IgD-negative memory B cell (primary cell): Measurements from ENCODE around the gene FOXD4L6. TPM values are rescaled to one million over a fixed set of nuclear protein-coding genes. Genes with fewer than 3 reads are reported as not detected.
A peak's percentile ranks its signal among the peaks of the same experiment; 100 is the strongest.
"Not testable (repeated sequence)": the region's sequence is repeated elsewhere in the genome, so short reads cannot be mapped to it uniquely, and the experiment has no call there.

ENCODE experiments used
- H3K27ac Mint-ChIP-seq, 3 donors: one replicate each; pipeline ENCODE4 v1.8.0; 2020 to 2022; ENCODE audit warnings: mild to moderate bottlenecking in 3 of 3, mixed read lengths in 3 of 3, moderate library complexity in 1 of 3
- H3K27me3 Mint-ChIP-seq: one replicate; pipeline ENCODE4 v1.8.0; 2021; ENCODE audit warnings: mixed read lengths
- H3K36me3 Mint-ChIP-seq: one replicate; pipeline ENCODE4 v1.8.0; 2020; ENCODE audit warnings: mild to moderate bottlenecking, mixed read lengths
- H3K4me1 Mint-ChIP-seq, 3 donors: one replicate each; pipeline ENCODE4 v1.8.0; 2020 to 2022; ENCODE audit warnings: mixed read lengths in 3 of 3, mild to moderate bottlenecking in 1 of 3
- H3K4me3 Mint-ChIP-seq, 4 donors: one replicate each; pipeline ENCODE4 v1.8.0; 2020 to 2022; ENCODE audit warnings: mild to moderate bottlenecking in 4 of 4, mixed read lengths in 4 of 4, moderate library complexity in 3 of 4
- H3K9me3 Mint-ChIP-seq, 3 donors: one replicate each; pipeline ENCODE4 v1.8.0; 2020 to 2021; ENCODE audit warnings: mixed read lengths in 3 of 3, mild to moderate bottlenecking in 1 of 3
- polyA plus RNA-seq: library from polyadenylated mRNA; unstranded; fragments of 300-500 nt; fragmentation: Illumina TruSeq; gene quantifications from one replicate; pipeline ENCODE4 v1.2.3, GENCODE V29; 2021

FOXD4L6 gene
- not detected for polyA plus RNA-seq

DNA sequence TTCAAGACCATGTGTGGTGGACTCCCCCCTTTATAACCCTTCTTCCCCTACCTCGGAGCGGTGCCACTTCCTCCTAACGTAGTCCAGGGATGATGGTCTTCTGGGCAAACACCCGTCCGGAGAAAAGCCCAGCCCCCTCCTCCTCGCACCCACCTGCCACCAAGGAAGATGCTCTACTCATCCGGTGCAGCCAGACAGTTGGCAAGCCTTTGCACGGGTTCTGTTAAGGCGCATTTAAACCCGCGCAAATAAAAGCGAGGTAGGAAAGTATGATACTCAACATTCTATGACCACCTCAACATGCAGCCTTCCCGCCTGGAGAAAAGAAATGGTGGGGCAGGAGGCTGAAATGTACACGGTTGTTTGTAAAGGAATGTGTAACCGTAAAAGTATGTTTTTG, at the start of gene FOXD4L6:
FOXD4L6 (minus strand) TSS at position 101 of the 400 bp plus-strand sequence. CDS start 298 bp downstream, outside the sequence.
- not testable (repeated sequence) for H3K4me3 Mint-ChIP-seq, H3K4me1 Mint-ChIP-seq, H3K9me3 Mint-ChIP-seq

DNA sequence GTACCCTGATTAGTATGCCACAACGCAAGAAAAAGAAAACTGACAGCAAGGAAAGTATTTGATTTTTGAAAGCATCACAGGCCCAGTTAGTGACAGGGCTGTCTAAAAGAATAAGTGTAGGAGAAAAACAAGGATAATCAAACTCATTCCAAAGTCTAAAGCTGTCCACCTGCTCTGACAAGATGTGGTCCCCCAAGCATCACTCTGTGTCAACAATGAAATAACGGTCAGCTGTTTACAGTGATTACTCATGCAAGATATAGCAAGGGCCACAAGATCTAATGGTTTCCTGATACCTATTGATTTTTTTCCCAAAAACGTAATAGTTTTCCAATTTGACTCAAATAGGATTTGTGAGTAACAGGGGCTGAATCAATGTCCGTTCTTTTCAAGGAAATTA, 46.5 kb upstream of the FOXD4L6 start:
- not testable (repeated sequence) for H3K27me3 Mint-ChIP-seq, H3K4me1 Mint-ChIP-seq, H3K27ac Mint-ChIP-seq, H3K9me3 Mint-ChIP-seq, H3K4me3 Mint-ChIP-seq, H3K36me3 Mint-ChIP-seq

More for the DNA sequence above, at the start of gene FOXD4L6:
- H3K27me3 Mint-ChIP-seq, H3K36me3 Mint-ChIP-seq, H3K27ac Mint-ChIP-seq: not testable (repeated sequence)

DNA sequence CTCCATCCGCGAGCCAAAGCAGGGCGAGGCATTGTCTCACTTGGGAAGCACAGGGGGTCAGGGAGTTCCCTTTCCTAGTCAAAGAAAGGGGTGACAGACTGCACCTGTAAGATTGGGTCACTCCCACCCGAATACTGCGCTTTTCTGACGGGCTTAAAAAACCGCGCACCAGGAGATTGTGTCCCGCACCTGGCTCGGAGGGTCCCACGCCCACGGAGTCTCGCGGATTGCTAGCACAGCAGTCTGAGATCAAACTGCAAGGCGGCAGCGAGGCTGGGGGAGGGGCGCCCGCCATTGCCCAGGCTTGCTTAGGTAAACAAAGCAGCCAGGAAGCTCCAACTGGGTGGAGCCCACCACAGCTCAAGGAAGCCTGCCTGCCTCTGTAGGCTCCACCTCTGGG, 21.6 kb upstream of the FOXD4L6 start:
- not testable (repeated sequence) for H3K27me3 Mint-ChIP-seq, H3K27ac Mint-ChIP-seq, H3K36me3 Mint-ChIP-seq, H3K4me3 Mint-ChIP-seq, H3K9me3 Mint-ChIP-seq, H3K4me1 Mint-ChIP-seq

DNA sequence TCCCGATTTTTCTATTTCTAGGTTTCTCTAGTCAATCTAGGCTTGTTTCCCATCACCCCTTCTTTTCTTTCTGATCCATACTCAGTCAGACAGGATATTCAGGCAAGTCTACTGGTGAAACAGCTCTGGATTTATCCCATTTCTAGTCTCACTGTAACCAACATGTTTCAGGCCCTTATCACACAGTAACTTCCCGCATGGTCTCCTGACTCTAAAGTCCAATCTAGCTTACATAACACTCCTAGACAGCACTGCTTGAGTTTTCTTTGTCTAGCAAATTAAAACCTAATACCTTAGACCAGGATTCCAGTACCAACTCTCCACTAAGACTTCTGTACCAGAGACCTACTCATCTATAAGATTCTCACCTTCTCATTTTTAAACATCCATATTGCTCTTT, 13.4 kb upstream of the FOXD4L6 start:
- H3K27ac Mint-ChIP-seq, H3K27me3 Mint-ChIP-seq, H3K4me1 Mint-ChIP-seq, H3K4me3 Mint-ChIP-seq, H3K9me3 Mint-ChIP-seq, H3K36me3 Mint-ChIP-seq: not testable (repeated sequence)

DNA sequence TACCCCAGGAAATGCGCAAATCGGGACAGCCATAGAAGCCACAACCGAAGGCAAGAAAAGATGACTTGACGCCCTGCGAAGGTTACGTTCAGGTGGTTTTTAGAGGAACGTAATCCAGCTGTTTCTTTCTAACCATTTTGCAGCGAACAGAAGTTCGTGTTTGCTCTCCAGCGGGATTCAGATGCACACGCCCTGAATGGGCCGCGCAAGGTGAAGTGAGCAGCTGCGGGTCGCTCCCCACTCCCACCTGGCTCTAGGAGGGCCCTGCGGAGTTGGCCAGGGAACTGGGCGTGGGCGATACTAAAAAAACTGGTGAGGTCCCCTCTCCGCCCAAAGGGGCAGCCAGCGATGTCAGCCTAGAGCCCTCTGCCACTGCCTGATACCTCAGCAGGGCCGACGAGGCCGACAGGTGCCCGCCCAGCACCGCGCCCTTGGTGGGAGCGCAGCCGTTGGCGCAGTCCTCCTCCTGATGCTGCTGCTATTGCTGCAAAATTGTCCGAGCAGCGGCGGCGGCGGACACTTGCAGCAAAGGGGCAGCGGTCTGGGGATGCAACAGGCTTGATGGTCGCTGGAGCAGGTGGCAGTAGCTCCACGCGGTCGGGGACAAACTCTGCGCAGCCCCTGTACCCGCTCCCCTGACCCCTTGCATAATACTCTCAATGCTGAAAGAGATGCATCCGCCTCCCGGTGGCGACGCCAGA, 1.6 kb downstream of the FOXD4L6 start:
- H3K4me3 Mint-ChIP-seq, result peak overlapping the region in 1 of 4 donors; percentile 71
- not testable (repeated sequence) for H3K4me1 Mint-ChIP-seq, H3K27ac Mint-ChIP-seq

DNA sequence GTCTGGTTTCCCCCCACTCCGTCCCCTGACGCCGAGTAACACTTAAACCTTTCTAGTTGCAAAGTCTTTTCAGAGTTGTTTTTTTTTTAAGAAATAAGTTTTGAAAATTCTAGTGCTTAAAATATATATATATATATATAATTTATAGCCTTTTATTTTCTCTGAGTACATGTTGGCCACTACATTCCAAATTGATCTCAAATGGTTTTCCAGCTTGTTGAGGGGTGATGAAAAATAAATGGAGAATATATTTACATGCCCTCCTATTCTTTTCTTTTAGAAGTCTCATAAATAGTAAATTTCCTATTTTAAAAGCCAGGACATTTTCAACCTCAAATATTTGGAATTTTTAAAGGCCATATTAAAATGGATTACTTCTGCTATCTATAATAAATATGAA, 2.5 kb downstream of the FOXD4L6 start:
- not testable (repeated sequence) for H3K9me3 Mint-ChIP-seq, H3K4me1 Mint-ChIP-seq, H3K27ac Mint-ChIP-seq, H3K4me3 Mint-ChIP-seq, H3K36me3 Mint-ChIP-seq, H3K27me3 Mint-ChIP-seq

More for the DNA sequence above, 1.6 kb downstream of the FOXD4L6 start:
- H3K36me3 Mint-ChIP-seq, H3K27me3 Mint-ChIP-seq, H3K9me3 Mint-ChIP-seq: not testable (repeated sequence)

DNA sequence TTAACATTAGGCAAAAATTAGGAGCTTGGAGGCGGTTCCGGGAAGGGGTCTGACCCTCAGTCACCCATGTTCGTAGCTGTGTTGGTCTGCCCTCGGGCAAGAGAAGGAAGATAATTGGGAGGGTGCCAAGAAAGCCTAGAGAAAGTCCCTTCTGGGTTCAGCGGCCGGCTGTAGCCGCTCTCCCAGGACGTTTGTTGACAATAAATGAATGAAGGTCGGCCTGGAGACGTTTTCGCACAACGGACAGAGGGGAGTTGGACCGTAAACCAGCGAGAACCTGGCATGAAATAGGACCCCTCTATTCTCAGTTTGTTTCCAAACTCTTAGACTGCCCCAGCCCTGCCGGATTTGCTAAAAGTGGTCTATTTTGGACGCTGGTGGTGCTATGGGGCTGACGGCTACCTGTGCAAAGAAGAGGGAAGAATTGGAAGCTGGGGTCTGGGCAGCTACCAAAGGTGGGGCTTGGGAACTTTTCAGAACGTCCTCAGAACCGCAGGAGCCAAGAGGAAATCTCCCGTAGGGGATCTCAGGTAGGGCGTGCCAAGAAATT, 3.3 kb downstream of the FOXD4L6 start:
- not testable (repeated sequence) for H3K27ac Mint-ChIP-seq, H3K4me3 Mint-ChIP-seq, H3K4me1 Mint-ChIP-seq, H3K27me3 Mint-ChIP-seq, H3K9me3 Mint-ChIP-seq, H3K36me3 Mint-ChIP-seq

DNA sequence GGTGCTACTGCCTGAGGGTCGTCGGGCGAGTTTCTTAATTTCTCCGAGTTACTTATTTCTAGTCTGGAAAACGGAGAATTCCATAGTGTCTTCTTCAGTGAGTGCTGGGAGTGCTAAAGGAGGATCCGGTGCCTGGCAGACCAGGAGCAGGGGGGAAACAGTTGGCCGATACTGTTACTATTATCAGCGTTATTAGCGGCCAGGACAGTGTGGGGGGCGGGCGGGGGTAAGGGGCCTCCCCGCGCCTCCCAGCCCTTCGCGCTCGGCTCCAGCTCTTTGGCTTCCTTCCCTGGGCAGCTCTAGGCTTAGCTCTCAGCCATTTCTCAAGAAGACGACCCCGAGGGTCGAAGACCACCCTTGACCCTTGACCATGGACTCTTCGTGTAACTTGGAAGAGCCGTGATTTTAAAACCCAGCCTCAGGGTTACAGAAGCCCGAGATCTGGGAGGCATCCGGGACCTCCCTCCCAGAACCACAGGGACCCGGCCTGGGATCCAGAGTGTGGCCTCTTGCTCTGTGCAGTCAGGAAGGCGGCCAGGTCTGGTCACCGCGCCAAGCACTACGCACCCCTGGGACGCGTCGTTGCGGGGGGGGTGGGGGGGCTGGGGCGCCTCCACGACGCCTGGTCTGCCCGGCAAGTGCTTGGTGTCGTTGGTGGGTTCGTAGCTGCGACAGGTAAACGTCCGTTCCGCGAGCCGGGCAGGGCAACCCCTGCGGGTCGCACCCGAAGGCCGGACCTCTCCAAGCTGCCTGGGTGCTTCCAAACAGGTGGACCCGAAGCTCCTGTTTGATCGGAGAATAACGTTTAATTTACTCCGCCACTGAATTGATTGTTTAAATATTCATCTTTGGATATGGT, 4.0 kb downstream of the FOXD4L6 start:
- not testable (repeated sequence) for H3K27ac Mint-ChIP-seq, H3K36me3 Mint-ChIP-seq, H3K9me3 Mint-ChIP-seq, H3K4me3 Mint-ChIP-seq, H3K4me1 Mint-ChIP-seq, H3K27me3 Mint-ChIP-seq

DNA sequence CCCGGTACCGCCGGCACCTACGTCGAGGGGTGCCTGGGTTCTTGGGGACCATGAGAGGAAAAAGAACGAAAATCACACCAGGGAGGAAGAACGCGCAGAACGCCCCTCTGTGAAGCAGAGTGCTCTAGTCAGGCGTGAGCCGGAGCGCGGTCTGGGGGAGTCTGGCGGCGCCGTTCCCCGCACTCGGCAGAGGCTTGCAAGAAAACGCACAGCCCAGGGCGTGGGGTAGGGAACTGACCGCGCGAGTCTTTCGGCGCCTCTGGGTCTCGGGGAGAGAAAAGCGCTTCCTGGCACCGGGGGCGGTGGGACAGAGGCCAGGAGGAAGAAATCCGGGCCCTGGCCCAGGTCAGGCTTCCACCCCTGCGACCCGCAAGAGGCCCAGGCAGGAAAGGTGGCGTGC, 4.7 kb downstream of the FOXD4L6 start:
- not testable (repeated sequence) for H3K4me1 Mint-ChIP-seq, H3K27me3 Mint-ChIP-seq, H3K4me3 Mint-ChIP-seq, H3K9me3 Mint-ChIP-seq, H3K27ac Mint-ChIP-seq, H3K36me3 Mint-ChIP-seq

DNA sequence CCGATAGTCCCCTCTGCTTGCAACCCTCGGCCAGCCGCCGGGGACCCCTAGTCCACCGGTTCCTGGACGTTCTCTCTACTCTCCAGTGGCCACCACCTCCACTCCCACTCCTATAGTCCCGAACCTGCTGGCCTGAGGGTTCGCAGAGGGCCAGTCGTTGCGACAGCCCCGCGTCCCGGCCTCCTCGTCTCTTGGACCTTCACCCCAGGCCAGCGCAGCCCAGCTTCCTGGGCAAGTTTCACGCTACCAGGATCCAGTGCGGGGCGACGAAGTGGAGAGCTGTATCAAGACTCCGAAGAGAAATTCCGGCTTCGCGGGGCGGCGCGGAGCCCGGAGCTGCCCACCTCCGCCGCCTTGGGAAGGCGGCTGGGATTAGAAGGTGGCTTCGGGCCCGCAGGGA, 5.1 kb downstream of the FOXD4L6 start:
- not testable (repeated sequence) for H3K36me3 Mint-ChIP-seq, H3K27ac Mint-ChIP-seq, H3K9me3 Mint-ChIP-seq, H3K4me1 Mint-ChIP-seq, H3K27me3 Mint-ChIP-seq, H3K4me3 Mint-ChIP-seq

DNA sequence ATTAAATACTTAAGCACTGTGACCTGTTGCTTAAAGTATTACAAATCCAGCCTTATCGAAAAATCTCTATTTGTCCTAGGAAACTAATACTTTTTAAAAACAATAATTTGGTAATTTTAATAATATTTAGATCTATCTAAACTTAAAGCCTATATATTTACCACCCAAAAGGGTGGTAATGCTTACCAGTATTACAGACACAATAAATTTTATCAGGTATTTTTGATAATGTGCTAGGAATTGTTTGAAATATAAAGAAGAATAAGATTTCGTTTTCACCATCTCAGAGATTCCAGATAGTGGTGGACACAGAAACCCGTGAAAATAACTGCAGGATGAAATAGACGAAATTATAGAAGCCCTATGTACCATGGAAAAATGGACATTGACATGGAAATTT, 7.8 kb downstream of the FOXD4L6 start:
- H3K4me3 Mint-ChIP-seq, H3K27me3 Mint-ChIP-seq, H3K36me3 Mint-ChIP-seq, H3K27ac Mint-ChIP-seq, H3K9me3 Mint-ChIP-seq, H3K4me1 Mint-ChIP-seq: not testable (repeated sequence)

DNA sequence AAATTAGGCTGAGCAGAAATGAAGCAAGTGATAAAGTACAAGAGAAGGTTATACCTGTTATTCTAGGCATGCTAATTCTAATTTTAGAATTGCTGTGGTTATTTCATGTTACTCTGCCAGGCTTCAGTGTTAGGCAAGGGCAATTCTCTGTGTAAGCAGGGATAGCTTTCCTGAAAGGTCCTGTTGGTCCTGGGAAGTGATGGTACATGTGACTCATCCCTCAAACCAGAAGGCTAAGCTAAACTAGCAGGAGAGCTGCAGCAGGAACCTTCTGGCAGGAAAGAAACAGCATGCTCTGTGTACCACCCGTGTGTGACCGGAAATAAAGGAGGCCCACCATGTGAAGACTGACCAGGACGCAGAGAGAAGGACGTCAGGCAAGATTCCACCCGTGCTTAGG, 8.8 kb downstream of the FOXD4L6 start:
- H3K9me3 Mint-ChIP-seq, H3K4me1 Mint-ChIP-seq, H3K4me3 Mint-ChIP-seq, H3K36me3 Mint-ChIP-seq, H3K27ac Mint-ChIP-seq, H3K27me3 Mint-ChIP-seq: not testable (repeated sequence)

DNA sequence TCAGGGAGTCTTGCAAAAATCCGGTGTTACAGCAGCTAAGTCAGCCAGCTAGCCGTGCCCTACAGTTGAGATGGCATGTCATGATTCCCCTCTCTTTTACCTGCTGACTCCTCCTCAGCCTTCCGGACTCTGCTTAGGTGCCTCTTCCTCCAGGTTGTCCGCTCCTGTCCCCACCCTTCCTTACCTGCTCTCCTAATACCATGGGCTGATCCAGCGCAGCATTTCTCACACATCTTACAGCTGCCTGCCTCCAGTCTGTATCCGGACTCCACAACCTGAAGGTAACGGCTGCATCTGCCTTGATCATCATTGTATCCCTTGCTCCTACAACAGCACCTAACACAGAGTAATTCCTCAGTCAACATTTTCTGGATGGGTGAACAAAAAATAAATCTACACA, 9.2 kb downstream of the FOXD4L6 start:
- not testable (repeated sequence) for H3K4me1 Mint-ChIP-seq, H3K9me3 Mint-ChIP-seq, H3K36me3 Mint-ChIP-seq, H3K27me3 Mint-ChIP-seq, H3K27ac Mint-ChIP-seq, H3K4me3 Mint-ChIP-seq

DNA sequence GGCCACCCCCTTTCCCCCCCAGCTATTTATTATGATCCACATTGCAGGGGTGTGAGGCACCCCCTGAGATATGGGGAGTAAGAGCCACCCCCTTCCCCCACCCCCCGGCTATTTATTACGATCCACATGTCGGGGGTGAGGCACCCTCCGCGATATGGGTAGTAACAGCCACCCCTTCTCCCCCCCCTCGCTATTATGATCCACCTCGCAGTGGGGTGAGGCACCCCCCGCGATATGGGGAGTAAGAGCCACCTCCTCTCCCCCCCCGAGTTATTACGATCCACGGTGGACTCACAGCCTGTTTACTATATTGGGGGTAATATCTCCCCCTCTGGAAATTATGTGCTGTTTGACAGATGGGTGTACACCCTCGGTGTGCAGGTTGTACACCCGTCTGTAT, 15.1 kb downstream of the FOXD4L6 start:
- H3K36me3 Mint-ChIP-seq, H3K4me3 Mint-ChIP-seq, H3K4me1 Mint-ChIP-seq, H3K27ac Mint-ChIP-seq, H3K9me3 Mint-ChIP-seq, H3K27me3 Mint-ChIP-seq: not testable (repeated sequence)

DNA sequence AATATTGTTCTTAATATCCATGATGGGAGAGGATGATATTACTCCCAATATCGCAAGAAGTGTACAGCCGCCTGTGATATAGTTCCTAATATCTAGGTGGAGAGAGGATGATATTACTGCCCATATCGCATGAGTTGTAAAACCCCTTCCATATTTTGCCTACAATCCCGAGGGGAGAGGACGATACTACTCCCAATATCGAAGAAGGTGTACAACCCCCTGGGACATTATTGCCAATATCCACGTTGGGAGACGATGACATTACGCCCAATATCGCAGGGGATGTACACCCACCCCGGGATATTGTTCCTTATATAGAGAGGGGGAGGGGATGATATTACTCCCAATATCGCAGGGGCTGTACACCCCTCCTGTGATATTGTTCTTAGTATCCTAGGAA, 17.1 kb downstream of the FOXD4L6 start:
- not testable (repeated sequence) for H3K27me3 Mint-ChIP-seq, H3K4me1 Mint-ChIP-seq, H3K27ac Mint-ChIP-seq, H3K9me3 Mint-ChIP-seq, H3K36me3 Mint-ChIP-seq, H3K4me3 Mint-ChIP-seq

DNA sequence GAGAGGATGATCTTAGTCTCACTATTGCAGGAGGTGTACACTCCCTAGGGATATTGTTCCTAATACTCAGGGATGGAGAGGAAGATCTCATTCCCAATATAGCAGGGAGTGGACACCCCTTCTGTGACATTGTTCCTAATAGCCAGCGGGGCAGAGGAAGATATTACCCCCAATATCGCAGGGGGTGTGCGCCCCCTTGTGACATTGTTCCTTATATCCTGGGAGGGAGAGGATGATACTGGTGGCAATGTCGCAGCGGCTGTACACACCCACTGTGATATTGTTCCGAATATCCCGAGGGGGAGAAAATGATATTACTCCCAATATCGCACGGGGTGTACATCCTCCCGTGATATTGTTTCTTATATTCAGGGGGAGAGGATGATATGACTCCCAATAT, 17.6 kb downstream of the FOXD4L6 start:
- H3K27ac Mint-ChIP-seq, H3K4me1 Mint-ChIP-seq, H3K9me3 Mint-ChIP-seq, H3K27me3 Mint-ChIP-seq, H3K36me3 Mint-ChIP-seq, H3K4me3 Mint-ChIP-seq: not testable (repeated sequence)
